DND-41 (cell line): ENCODE data around the gene TERB1.

Experiments
- EZH2 ChIP-seq: IDR thresholded peaks from 3 replicates; pipeline ENCODE4 v1.6.1; 2012; ENCODE audit warnings: borderline replicate concordance, low read depth, mild to moderate bottlenecking, moderate library complexity, low read length, inconsistent platforms; ENCODE audit not compliant: severe bottlenecking
- TF ChIP-seq, protein P1 (sequence below): IDR thresholded peaks from 2 replicates; pipeline ENCODE4 v1.5.1; 2012; ENCODE audit warnings: borderline replicate concordance, low read length, moderate library complexity, mild to moderate bottlenecking; ENCODE audit not compliant: poor library complexity, severe bottlenecking; ENCODE audit errors: extremely low read depth

DNA sequence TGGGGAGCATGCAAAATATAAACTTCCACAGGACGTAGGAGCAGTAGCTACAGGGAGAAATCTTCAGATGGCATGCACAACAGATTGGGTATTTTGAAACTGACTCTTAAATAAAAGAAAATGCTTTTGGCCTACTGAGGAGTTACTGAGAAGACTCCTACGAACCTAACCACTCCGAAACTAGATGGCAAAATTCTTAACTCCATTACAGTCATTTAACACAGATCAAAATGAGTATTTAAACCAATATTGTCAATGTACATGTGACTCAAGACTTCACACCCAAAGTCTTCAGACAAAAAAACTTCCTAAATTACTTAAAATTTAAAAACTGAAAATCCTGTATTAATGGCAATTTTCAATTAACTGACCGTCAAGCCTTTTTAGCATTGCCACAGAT lies 8.4 kb upstream of the TERB1 start:
- TF ChIP-seq, protein P1, sequence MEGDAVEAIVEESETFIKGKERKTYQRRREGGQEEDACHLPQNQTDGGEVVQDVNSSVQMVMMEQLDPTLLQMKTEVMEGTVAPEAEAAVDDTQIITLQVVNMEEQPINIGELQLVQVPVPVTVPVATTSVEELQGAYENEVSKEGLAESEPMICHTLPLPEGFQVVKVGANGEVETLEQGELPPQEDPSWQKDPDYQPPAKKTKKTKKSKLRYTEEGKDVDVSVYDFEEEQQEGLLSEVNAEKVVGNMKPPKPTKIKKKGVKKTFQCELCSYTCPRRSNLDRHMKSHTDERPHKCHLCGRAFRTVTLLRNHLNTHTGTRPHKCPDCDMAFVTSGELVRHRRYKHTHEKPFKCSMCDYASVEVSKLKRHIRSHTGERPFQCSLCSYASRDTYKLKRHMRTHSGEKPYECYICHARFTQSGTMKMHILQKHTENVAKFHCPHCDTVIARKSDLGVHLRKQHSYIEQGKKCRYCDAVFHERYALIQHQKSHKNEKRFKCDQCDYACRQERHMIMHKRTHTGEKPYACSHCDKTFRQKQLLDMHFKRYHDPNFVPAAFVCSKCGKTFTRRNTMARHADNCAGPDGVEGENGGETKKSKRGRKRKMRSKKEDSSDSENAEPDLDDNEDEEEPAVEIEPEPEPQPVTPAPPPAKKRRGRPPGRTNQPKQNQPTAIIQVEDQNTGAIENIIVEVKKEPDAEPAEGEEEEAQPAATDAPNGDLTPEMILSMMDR, result no peak
- no peak for TF ChIP-seq EZH2
